Measurements from ENCODE around the gene GDPD3. TPM values are rescaled to one million over a fixed set of nuclear protein-coding genes. Genes with fewer than 3 reads are reported as not detected.

GDPD3 gene
- total RNA-seq, 3 donors from 2014 or later = 0.76 to 3.3 (median 2.7) TPM

Other genes with a start within 250 kb of the GDPD3 start
- under 1 TPM in 2 of 3 donors, not detected in 1; 0.18 to 0.33 TPM for gene SEZ6L2, start 214.0 kb downstream of the GDPD3 start, total RNA-seq
- 1 to 10 TPM; 2.1 to 3.4 (median 3.2) TPM for gene ASPHD1, start 213.0 kb downstream of the GDPD3 start, total RNA-seq
- gene KCTD13, start 187.3 kb downstream of the GDPD3 start, total RNA-seq = 10 to 100 TPM; 42.7 to 45.4 (median 44.1) TPM
- gene TMEM219, start 151.5 kb downstream of the GDPD3 start, total RNA-seq = 10 to 100 TPM; 19.3 to 30.8 (median 27.7) TPM
- gene TAOK2, start 139.7 kb downstream of the GDPD3 start, total RNA-seq = 10 to 100 TPM; 34.9 to 37.9 (median 37.8) TPM
- gene HIRIP3, start 117.9 kb downstream of the GDPD3 start, total RNA-seq = 10 to 100 TPM; 43.4 to 52.5 (median 50.7) TPM
- gene INO80E, start 117.3 kb downstream of the GDPD3 start, total RNA-seq = 100 to 1,000 TPM; 103 to 113 (median 112) TPM
- 1 to 10 TPM in 2 of 3 donors, under 1 TPM in 1; 0.49 to 2.5 (median 1.1) TPM for gene DOC2A, start 102.5 kb downstream of the GDPD3 start, total RNA-seq
- not detected for gene C16orf92, start 90.3 kb downstream of the GDPD3 start, total RNA-seq
- gene TLCD3B, start 82.3 kb downstream of the GDPD3 start, total RNA-seq = under 1 TPM; 0.22 to 0.33 (median 0.32) TPM
- 1,000 to 10,000 TPM; 2,101 to 2,362 (median 2,220) TPM for gene ALDOA, start 47.8 kb downstream of the GDPD3 start, total RNA-seq
- 100 to 1,000 TPM; 147 to 164 (median 152) TPM for gene PPP4C, start 37.5 kb downstream of the GDPD3 start, total RNA-seq
- under 1 TPM; 0.33 to 0.87 (median 0.48) TPM for gene TBX6, start 21.6 kb downstream of the GDPD3 start, total RNA-seq
- gene YPEL3, start 17.3 kb downstream of the GDPD3 start, total RNA-seq = 1 to 10 TPM; 4.4 to 7.2 (median 6.1) TPM
- 10 to 100 TPM; 29.1 to 37.5 (median 32.6) TPM for gene MAPK3, start 9.7 kb upstream of the GDPD3 start, total RNA-seq
- gene CORO1A, start 70.1 kb upstream of the GDPD3 start, total RNA-seq = 100 to 1,000 TPM; 747 to 940 (median 832) TPM
- 100 to 1,000 TPM; 468 to 531 (median 481) TPM for gene BOLA2B, start 80.1 kb upstream of the GDPD3 start, total RNA-seq
- 100 to 1,000 TPM in 1 of 3 donors, 10 to 100 TPM in 2; 84.5 to 110 (median 95.6) TPM for gene SLX1A, start 80.3 kb upstream of the GDPD3 start, total RNA-seq
- 1 to 10 TPM; 6.8 to 7.6 (median 7.0) TPM for gene SULT1A3, start 85.7 kb upstream of the GDPD3 start, total RNA-seq
- 10 to 100 TPM in 1 of 3 donors, 1 to 10 TPM in 2; 8.2 to 10.2 (median 8.3) TPM for gene NPIPB13, start 134.9 kb upstream of the GDPD3 start, total RNA-seq
- 10 to 100 TPM; 95.2 to 97.2 (median 96.8) TPM for gene CD2BP2, start 241.8 kb upstream of the GDPD3 start, total RNA-seq